GM23338 (cell line): ENCODE results near the gene CHMP3. TPM values are rescaled to one million over a fixed set of nuclear protein-coding genes. Genes with fewer than 3 reads are reported as not detected.

Source experiments
- ATAC-seq: fragments of 200-7000 bp; cut with Tn5 transposase; 3 replicates; pipeline ENCODE4 v1.9.1; 2020
- DNase-seq: peaks from one replicate; pipeline ENCODE4 v3.0.0-alpha.2; 2015; ENCODE audit warnings: low spot score
- H2AFZ ChIP-seq: fragments of 200-600 bp; sonication (generic); 2 replicates; pipeline ENCODE4 v1.8.0; 2016; ENCODE audit warnings: antibody characterized with exemption, mild to moderate bottlenecking, moderate library complexity
- H3F3A ChIP-seq: fragments of 200-600 bp; sonication (generic); replicated peaks from 2 replicates; pipeline ENCODE4 v1.8.0; 2017; ENCODE audit warnings: antibody characterized with exemption, mixed run types, low read depth
- H3K27ac ChIP-seq: fragments of 200-600 bp; sonication (generic); 2 replicates; pipeline ENCODE4 v1.6.1; 2016; ENCODE audit warnings: low read depth
- H3K27me3 ChIP-seq: fragments of 200-600 bp; sonication (generic); 2 replicates; pipeline ENCODE4 v1.8.0; 2016; ENCODE audit warnings: mild to moderate bottlenecking, mixed run types, moderate library complexity; ENCODE audit not compliant: insufficient read depth
- H3K36me3 ChIP-seq: fragments of 200-600 bp; sonication (generic); 2 replicates; pipeline ENCODE4 v1.8.0; 2016; ENCODE audit warnings: mild to moderate bottlenecking; ENCODE audit not compliant: insufficient read depth
- H3K4me1 ChIP-seq: fragments of 200-600 bp; sonication (generic); 2 replicates; pipeline ENCODE4 v1.8.0; 2016; ENCODE audit warnings: mild to moderate bottlenecking, moderate library complexity; ENCODE audit not compliant: insufficient read depth
- H3K4me2 ChIP-seq: fragments of 200-600 bp; sonication (generic); 2 replicates; pipeline ENCODE4 v1.7.1; 2017; ENCODE audit warnings: mixed run types
- H3K4me3 ChIP-seq: fragments of 200-600 bp; sonication (generic); 2 replicates; pipeline ENCODE4 v1.6.1; 2016; ENCODE audit warnings: mixed run types
- H3K79me2 ChIP-seq: fragments of 200-600 bp; sonication (generic); replicated peaks from 2 replicates; pipeline ENCODE4 v1.8.0; 2017; ENCODE audit warnings: mild to moderate bottlenecking; ENCODE audit not compliant: insufficient read depth
- H3K9me2 ChIP-seq: fragments of 200-600 bp; sonication (generic); 2 replicates; pipeline ENCODE4 v1.8.0; 2017; ENCODE audit not compliant: insufficient read depth
- H4K20me1 ChIP-seq: fragments of 200-600 bp; sonication (generic); replicated peaks from 2 replicates; pipeline ENCODE4 v1.8.0; 2017; ENCODE audit warnings: mild to moderate bottlenecking; ENCODE audit not compliant: insufficient read depth
- H3K27ac Mint-ChIP-seq: 2 replicates; pipeline ENCODE4 v1.8.0; 2020; ENCODE audit warnings: inconsistent platforms, mild to moderate bottlenecking, moderate library complexity, mixed read lengths
- H3K27me3 Mint-ChIP-seq: 3 replicates; pipeline ENCODE4 v1.8.0; 2022; ENCODE audit warnings: low read depth, mild to moderate bottlenecking, moderate library complexity, mixed read lengths, inconsistent platforms; ENCODE audit not compliant: insufficient read depth, poor library complexity
- H3K36me3 Mint-ChIP-seq: 3 replicates; pipeline ENCODE4 v1.8.0; 2021; ENCODE audit warnings: low read depth, mild to moderate bottlenecking, inconsistent platforms, moderate library complexity, mixed read lengths
- H3K4me1 Mint-ChIP-seq: 3 replicates; pipeline ENCODE4 v1.8.0; 2020; ENCODE audit warnings: mild to moderate bottlenecking, inconsistent platforms, mixed read lengths
- H3K4me3 Mint-ChIP-seq: 3 replicates; pipeline ENCODE4 v1.8.0; 2021; ENCODE audit warnings: moderate library complexity, mild to moderate bottlenecking, inconsistent platforms, mixed read lengths
- H3K9me3 Mint-ChIP-seq: 3 replicates; pipeline ENCODE4 v1.8.0; 2020; ENCODE audit warnings: moderate library complexity, mild to moderate bottlenecking, inconsistent platforms, mixed read lengths
- EZH2phosphoT487 ChIP-seq: fragments of 200-600 bp; sonication (generic); IDR thresholded peaks from one replicate; pipeline ENCODE4 v1.8.1; 2018; ENCODE audit warnings: antibody characterized with exemption; ENCODE audit not compliant: unreplicated experiment
- NANOG ChIP-seq: IDR thresholded peaks from 2 replicates; pipeline ENCODE4 v1.6.1; 2016; ENCODE audit warnings: antibody characterized with exemption, borderline replicate concordance
- ZNF331 ChIP-seq: fragments of 250-450 bp; sonication (Bioruptor Pico); IDR thresholded peaks from 2 replicates; pipeline ENCODE4 v1.5.0; 2020; ENCODE audit warnings: low read depth, mild to moderate bottlenecking, moderate library complexity
- polyA plus RNA-seq: library from polyadenylated mRNA; unstranded; fragments of >200 nt; fragmentation: Nextera tagmentation; extraction: Ambion mirVana; gene quantifications from 2 replicates; pipeline ENCODE4 v1.2.1, GENCODE V29; 2016
- total RNA-seq: library from RNA; depleted of rRNA; stranded (reverse); fragments of >200 nt; shearing (Covaris generic); gene quantifications from 2 replicates; pipeline ENCODE4 v1.2.3, GENCODE V29; 2014
- TF ChIP-seq, protein P1 (sequence below), 2 experiments: fragments of 200-600 bp in 1 of 2; sonication (generic) in 1 of 2; conservative IDR thresholded peaks; 2 replicates each; pipeline versions ENCODE4 v1.5.1 to v1.6.1; 2016 to 2017; ENCODE audit warnings: antibody characterized with exemption in 2 of 2, low read depth in 2 of 2, mild to moderate bottlenecking in 2 of 2, moderate library complexity in 1 of 2
- TF ChIP-seq, protein P2 (sequence below): fragments of 250-450 bp; sonication (Bioruptor Pico); IDR thresholded peaks from 2 replicates; pipeline ENCODE4 v1.5.0; 2020; ENCODE audit warnings: mild to moderate bottlenecking, moderate library complexity
- TF ChIP-seq, protein P3 (sequence below): IDR thresholded peaks from 2 replicates; pipeline ENCODE4 v1.6.1; 2016; ENCODE audit warnings: antibody characterized with exemption

Gene CHMP3
- total and polyA plus RNA-seq, 2 experiments from 2014 or later: 15.5 to 15.6 TPM

DNA sequence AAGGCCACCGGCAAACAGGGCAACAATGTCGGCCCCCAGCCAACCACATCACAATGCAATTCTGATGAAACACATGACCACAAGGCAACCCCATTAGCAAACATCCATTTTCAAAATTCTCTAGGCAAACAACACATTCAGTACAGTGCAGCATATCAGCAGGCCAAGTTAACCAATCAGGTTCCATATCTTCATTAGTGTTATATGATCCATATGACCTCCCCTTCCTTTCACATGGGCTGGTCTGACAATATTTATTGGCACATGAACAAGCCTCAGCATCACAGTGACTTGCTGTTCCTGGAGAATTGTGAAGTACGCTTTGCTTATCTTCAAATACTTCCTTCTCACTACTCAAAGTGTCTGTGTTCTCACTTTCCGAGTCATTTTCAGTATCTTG is 40.7 kb upstream of the CHMP3 start (continued):
- TF ChIP-seq EZH2phosphoT487 (no peak), NANOG (no peak)
- TF ChIP-seq, protein P1, sequence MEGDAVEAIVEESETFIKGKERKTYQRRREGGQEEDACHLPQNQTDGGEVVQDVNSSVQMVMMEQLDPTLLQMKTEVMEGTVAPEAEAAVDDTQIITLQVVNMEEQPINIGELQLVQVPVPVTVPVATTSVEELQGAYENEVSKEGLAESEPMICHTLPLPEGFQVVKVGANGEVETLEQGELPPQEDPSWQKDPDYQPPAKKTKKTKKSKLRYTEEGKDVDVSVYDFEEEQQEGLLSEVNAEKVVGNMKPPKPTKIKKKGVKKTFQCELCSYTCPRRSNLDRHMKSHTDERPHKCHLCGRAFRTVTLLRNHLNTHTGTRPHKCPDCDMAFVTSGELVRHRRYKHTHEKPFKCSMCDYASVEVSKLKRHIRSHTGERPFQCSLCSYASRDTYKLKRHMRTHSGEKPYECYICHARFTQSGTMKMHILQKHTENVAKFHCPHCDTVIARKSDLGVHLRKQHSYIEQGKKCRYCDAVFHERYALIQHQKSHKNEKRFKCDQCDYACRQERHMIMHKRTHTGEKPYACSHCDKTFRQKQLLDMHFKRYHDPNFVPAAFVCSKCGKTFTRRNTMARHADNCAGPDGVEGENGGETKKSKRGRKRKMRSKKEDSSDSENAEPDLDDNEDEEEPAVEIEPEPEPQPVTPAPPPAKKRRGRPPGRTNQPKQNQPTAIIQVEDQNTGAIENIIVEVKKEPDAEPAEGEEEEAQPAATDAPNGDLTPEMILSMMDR (conservative IDR thresholded peaks at IDR 0.05; ENCODE audit: low read depth in 2 of 2): no peak

DNA sequence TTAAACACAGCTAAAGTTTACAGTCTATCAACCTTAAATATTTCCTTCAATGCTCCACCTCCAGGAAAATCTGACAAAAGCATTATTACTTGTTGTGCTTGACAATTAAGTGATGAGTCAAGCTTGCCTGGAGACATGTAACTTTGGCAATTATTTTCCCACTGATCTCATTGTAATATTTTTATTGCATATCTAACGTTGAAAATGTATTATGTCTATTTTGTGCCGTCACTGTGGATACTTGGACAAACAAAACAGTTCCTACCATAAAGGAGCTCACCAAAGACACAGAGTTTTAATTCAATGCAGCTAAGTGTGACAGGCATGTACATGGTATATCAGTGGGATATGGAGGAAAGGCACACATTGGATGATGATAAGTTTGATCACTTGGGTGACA is 35.7 kb upstream of the CHMP3 start:
- DNase-seq (no peak), ATAC-seq (no peak)
- no peaks in the 10 kb centered on the region for H3F3A ChIP-seq
- H3K79me2 ChIP-seq: no peaks in the 10 kb centered on the region
- Mint-ChIP-seq H3K27ac (no peak overlapping the region), H3K4me3 (no peak overlapping the region), H3K4me1 (peaks cover 4% of the 10 kb centered on the region; the same call in 2 of the 3 replicates), H3K9me3 (no peaks in the 10 kb centered on the region), H3K27me3 (no peaks in the 10 kb centered on the region), H3K36me3 (no peaks in the 10 kb centered on the region)
- H4K20me1 ChIP-seq: no peaks in the 10 kb centered on the region
- H3K36me3 ChIP-seq: no peaks in the 10 kb centered on the region
- H3K27ac ChIP-seq: no peak overlapping the region
- no peak overlapping the region for H3K4me3 ChIP-seq
- no peak overlapping the region for H3K4me2 ChIP-seq
- no peaks in the 10 kb centered on the region for H3K4me1 ChIP-seq
- no peak for TF ChIP-seq ZNF331 (CRISPR knock-in tag)
- TF ChIP-seq, protein P2, sequence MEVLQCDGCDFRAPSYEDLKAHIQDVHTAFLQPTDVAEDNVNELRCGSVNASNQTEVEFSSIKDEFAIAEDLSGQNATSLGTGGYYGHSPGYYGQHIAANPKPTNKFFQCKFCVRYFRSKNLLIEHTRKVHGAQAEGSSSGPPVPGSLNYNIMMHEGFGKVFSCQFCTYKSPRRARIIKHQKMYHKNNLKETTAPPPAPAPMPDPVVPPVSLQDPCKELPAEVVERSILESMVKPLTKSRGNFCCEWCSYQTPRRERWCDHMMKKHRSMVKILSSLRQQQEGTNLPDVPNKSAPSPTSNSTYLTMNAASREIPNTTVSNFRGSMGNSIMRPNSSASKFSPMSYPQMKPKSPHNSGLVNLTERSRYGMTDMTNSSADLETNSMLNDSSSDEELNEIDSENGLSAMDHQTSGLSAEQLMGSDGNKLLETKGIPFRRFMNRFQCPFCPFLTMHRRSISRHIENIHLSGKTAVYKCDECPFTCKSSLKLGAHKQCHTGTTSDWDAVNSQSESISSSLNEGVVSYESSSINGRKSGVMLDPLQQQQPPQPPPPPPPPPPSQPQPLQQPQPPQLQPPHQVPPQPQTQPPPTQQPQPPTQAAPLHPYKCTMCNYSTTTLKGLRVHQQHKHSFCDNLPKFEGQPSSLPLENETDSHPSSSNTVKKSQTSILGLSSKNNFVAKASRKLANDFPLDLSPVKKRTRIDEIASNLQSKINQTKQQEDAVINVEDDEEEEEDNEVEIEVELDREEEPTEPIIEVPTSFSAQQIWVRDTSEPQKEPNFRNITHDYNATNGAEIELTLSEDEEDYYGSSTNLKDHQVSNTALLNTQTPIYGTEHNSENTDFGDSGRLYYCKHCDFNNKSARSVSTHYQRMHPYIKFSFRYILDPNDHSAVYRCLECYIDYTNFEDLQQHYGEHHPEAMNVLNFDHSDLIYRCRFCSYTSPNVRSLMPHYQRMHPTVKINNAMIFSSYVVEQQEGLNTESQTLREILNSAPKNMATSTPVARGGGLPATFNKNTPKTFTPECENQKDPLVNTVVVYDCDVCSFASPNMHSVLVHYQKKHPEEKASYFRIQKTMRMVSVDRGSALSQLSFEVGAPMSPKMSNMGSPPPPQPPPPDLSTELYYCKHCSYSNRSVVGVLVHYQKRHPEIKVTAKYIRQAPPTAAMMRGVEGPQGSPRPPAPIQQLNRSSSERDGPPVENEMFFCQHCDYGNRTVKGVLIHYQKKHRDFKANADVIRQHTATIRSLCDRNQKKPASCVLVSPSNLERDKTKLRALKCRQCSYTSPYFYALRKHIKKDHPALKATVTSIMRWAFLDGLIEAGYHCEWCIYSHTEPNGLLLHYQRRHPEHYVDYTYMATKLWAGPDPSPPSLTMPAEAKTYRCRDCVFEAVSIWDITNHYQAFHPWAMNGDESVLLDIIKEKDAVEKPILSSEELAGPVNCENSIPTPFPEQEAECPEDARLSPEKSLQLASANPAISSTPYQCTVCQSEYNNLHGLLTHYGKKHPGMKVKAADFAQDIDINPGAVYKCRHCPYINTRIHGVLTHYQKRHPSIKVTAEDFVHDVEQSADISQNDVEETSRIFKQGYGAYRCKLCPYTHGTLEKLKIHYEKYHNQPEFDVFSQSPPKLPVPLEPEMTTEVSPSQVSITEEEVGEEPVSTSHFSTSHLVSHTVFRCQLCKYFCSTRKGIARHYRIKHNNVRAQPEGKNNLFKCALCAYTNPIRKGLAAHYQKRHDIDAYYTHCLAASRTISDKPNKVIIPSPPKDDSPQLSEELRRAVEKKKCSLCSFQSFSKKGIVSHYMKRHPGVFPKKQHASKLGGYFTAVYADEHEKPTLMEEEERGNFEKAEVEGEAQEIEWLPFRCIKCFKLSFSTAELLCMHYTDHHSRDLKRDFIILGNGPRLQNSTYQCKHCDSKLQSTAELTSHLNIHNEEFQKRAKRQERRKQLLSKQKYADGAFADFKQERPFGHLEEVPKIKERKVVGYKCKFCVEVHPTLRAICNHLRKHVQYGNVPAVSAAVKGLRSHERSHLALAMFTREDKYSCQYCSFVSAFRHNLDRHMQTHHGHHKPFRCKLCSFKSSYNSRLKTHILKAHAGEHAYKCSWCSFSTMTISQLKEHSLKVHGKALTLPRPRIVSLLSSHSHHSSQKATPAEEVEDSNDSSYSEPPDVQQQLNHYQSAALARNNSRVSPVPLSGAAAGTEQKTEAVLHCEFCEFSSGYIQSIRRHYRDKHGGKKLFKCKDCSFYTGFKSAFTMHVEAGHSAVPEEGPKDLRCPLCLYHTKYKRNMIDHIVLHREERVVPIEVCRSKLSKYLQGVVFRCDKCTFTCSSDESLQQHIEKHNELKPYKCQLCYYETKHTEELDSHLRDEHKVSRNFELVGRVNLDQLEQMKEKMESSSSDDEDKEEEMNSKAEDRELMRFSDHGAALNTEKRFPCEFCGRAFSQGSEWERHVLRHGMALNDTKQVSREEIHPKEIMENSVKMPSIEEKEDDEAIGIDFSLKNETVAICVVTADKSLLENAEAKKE: no peak
- TF ChIP-seq, protein P3, sequence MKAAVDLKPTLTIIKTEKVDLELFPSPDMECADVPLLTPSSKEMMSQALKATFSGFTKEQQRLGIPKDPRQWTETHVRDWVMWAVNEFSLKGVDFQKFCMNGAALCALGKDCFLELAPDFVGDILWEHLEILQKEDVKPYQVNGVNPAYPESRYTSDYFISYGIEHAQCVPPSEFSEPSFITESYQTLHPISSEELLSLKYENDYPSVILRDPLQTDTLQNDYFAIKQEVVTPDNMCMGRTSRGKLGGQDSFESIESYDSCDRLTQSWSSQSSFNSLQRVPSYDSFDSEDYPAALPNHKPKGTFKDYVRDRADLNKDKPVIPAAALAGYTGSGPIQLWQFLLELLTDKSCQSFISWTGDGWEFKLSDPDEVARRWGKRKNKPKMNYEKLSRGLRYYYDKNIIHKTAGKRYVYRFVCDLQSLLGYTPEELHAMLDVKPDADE: no peak
- TF ChIP-seq, protein P1 (conservative IDR thresholded peaks at IDR 0.05; ENCODE audit: low read depth in 2 of 2): no peak
- H2AFZ ChIP-seq: no peak overlapping the region
- no peaks in the 10 kb centered on the region for H3K27me3 ChIP-seq
- no peaks in the 10 kb centered on the region for H3K9me2 ChIP-seq
